ENCODE results near the gene ZBTB7A.
A peak's percentile ranks its signal among the peaks of the same experiment; 100 is the strongest.

ZBTB7A gene

DNA sequence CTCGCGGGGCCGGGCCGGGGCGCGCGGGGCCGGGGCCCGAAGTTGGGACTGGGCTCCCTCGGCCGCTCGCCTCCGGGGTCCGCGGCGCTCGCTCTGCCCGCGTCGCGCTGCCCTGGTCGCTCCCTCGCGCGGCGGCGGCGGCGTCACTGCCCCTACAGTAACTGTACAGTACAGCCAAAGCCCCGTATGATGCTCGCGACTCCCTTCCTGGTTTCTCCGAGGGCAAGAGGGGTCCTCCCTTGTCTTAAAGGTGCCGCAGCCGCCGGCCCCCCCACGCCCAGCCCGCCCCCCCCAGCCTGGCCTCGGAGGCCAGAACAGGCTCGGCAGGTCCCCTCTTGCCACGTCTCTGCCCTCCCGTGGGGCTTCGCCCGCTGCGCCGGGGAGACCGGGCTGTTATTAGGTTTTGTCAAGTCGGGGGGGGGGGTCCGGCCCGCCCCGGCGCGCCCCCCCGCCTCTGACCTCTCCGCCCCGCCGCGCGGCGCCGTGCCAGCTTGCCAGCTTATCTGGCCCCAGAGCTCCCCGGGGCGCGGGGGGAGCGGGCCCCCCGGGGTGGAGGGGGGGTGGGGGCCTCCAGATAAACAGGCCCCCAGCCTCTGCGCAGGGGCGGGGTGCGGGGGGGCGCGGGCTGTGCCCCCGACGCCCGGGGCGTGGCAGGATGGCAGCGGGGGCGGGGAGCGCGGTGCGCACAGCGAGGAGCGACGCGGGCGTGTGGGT lies at the start of gene ZBTB7A:
Gene ZBTB7A (minus strand): TSS at position 218 of the 714 bp plus-strand sequence. CDS start 11,667 bp downstream, outside the sequence.
- Mint-ChIP-seq H3K4me1 (peaks cover 5% of the 10 kb centered on the region), H3K4me3 (peak within 1 kb of the TSS; percentile 84 to 92 (median 92)), H3K9me3 (no peaks in the 10 kb centered on the region), H3K27me3 (ENCODE audit: low read depth) (peaks cover 17% of the 10 kb centered on the region), H3K36me3 (ENCODE audit: low read depth) (no peaks in the 10 kb centered on the region), H3K27ac (peak within 1 kb of the TSS in 2 of 3 experiments; percentile 74 to 78)
- TF ChIP-seq, protein P1, sequence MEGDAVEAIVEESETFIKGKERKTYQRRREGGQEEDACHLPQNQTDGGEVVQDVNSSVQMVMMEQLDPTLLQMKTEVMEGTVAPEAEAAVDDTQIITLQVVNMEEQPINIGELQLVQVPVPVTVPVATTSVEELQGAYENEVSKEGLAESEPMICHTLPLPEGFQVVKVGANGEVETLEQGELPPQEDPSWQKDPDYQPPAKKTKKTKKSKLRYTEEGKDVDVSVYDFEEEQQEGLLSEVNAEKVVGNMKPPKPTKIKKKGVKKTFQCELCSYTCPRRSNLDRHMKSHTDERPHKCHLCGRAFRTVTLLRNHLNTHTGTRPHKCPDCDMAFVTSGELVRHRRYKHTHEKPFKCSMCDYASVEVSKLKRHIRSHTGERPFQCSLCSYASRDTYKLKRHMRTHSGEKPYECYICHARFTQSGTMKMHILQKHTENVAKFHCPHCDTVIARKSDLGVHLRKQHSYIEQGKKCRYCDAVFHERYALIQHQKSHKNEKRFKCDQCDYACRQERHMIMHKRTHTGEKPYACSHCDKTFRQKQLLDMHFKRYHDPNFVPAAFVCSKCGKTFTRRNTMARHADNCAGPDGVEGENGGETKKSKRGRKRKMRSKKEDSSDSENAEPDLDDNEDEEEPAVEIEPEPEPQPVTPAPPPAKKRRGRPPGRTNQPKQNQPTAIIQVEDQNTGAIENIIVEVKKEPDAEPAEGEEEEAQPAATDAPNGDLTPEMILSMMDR (IDR thresholded peaks at IDR 0.05; ENCODE audit: unreplicated experiment in 3 of 3): no peak

DNA sequence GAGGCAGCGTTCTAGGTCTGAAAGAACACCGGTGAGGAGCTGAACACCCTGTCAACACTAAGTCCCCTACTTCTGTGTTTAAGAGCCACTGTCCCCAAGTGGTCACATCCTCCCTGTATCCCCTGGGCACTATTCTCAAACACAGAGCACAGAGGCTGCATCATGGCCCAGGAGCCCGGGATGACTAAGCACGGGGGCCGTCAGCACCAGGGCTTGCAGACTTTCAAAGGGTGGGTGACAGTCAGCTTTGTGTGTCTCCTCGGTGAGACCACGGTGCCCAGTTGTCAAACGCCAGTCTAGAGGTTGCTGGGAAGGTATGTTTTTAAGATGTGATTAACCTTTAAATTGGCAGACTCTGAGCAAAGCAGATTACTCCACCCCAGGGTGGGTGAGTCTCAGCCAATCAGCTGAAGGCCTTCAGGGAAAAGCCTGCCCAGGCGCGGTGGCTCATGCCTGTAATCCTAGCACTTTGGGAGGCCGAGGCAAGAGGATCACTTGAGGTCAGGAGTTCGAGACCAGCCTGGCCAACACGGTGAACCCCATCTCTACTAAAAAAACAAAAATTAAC lies 49.2 kb upstream of the ZBTB7A start:
- H3K4me1 Mint-ChIP-seq: no peaks in the 10 kb centered on the region
- TF ChIP-seq, protein P1 (IDR thresholded peaks at IDR 0.05; ENCODE audit: unreplicated experiment in 3 of 3): no peak
- peaks cover 51% of the 10 kb centered on the region for H3K36me3 Mint-ChIP-seq (ENCODE audit: low read depth)
- H3K27me3 Mint-ChIP-seq (ENCODE audit: low read depth): no peaks in the 10 kb centered on the region
- H3K4me3 Mint-ChIP-seq: no peak overlapping the region
- H3K9me3 Mint-ChIP-seq: no peaks in the 10 kb centered on the region
- H3K27ac Mint-ChIP-seq: no peak overlapping the region

DNA sequence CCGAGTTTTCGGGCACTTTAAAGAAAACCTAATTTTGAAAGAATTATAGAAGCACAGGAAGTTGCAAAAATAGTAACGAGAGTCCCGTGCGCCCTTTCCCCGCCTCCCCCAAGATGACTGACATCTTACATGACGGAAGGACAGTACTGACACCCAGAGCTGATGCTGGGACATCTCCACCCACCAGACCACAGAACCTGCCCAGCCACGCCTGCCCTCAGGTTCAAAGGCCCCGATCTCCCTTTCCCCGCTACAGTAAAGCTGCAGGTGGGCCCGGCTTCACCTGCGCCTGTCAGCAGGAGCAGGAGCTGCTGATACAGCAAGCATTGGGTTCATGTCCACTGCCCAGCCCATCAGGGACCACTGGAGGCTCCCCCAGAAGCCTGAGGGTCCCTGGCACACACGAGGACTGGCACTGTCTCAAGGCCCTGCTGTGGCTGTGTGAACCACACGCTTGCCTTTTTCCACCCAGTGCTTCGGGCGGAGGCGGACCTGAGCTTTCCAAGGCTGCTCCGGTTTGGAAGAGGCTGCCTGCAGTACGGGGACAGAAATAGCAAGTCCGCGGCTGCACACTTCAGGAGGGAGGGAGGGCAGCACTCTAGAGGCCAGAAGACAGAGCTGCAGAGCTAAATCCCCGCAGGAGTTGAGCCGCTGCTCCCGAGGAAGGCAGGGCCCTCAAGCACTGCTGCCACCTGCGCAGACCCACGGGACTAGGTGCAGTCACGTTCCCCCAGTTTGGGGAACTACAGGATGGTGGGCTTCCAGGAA lies 48.5 kb upstream of the ZBTB7A start:
- no peaks in the 10 kb centered on the region for H3K9me3 Mint-ChIP-seq
- TF ChIP-seq, protein P1 (IDR thresholded peaks at IDR 0.05; ENCODE audit: unreplicated experiment in 3 of 3): no peak
- no peak overlapping the region for H3K27ac Mint-ChIP-seq

DNA sequence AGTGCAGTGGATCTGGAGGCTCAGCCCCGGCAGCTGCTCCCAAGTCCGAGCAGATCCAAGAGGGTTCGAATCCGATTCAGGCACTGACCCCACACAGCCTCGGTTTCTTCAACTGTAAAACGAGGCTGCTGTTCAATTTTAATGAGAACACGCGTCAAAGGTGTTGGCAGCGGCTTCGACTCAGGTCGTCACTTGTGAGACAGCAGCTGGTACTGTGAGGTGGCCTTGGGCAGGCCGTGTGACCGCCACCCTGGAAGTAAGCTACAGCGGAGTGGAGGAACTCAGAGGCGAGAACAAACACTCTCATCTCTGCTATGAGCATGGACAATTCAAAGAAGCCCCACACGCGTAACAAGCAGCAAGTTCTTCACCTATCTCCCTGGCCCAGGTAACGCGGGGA lies 47.5 kb upstream of the ZBTB7A start:
- no peak overlapping the region for H3K4me3 Mint-ChIP-seq
- no peaks in the 10 kb centered on the region for H3K4me1 Mint-ChIP-seq
- H3K27ac Mint-ChIP-seq: no peak overlapping the region
- no peaks in the 10 kb centered on the region for H3K9me3 Mint-ChIP-seq
- TF ChIP-seq, protein P1 (IDR thresholded peaks at IDR 0.05; ENCODE audit: unreplicated experiment in 3 of 3): no peak
- H3K27me3 Mint-ChIP-seq (ENCODE audit: low read depth): no peaks in the 10 kb centered on the region
- peaks cover 64% of the 10 kb centered on the region for H3K36me3 Mint-ChIP-seq (ENCODE audit: low read depth)

More for the DNA sequence above, 48.5 kb upstream of the ZBTB7A start:
- Mint-ChIP-seq H3K36me3 (ENCODE audit: low read depth) (peaks cover 57% of the 10 kb centered on the region), H3K27me3 (ENCODE audit: low read depth) (no peaks in the 10 kb centered on the region), H3K4me1 (no peaks in the 10 kb centered on the region), H3K4me3 (no peak overlapping the region)

DNA sequence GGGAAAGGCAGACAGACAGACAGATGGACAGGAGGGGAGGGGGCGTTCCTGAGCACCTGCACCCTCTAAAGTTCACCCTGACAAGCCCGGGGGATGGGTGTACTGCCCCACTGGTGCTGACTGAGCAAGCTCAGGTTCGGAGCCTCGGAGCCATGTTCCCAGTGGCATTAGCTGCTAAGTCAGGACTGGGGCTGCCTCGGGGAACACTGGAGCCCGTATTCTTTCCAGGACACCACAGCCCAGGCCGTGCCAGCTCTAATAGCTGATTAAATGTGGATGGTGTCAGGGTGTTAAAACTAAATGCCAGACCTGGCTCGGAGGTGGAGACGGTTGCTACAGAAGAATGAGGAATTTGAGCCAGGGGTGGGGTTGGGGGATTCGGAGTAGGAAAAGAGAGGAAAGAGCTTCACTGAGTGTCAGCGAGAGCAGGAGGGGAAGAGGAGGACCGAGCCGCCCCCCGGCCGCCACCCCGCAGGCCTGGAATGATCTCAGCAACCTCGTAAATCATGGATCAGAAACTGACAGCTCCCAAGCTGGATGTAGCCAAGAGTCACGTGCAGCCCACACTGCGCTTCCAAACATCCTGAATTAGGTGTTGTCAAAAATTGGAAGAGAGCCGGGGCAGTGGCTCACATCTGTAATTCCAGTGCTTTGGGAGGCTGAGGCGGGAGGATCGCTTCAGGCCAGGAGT lies 46.8 kb upstream of the ZBTB7A start:
- no peaks in the 10 kb centered on the region for H3K9me3 Mint-ChIP-seq

More for the DNA sequence above, 46.8 kb upstream of the ZBTB7A start:
- H3K27me3 Mint-ChIP-seq (ENCODE audit: low read depth): no peaks in the 10 kb centered on the region
- H3K4me3 Mint-ChIP-seq: no peak overlapping the region
- peaks cover 71% of the 10 kb centered on the region for H3K36me3 Mint-ChIP-seq (ENCODE audit: low read depth)
- no peaks in the 10 kb centered on the region for H3K4me1 Mint-ChIP-seq
- TF ChIP-seq, protein P1 (IDR thresholded peaks at IDR 0.05; ENCODE audit: unreplicated experiment in 3 of 3): no peak
- peak overlapping the region in 1 of 3 experiments; percentile 10 for H3K27ac Mint-ChIP-seq

Measured in nephron (organoid).